Measurements from ENCODE around the gene LMTK2. TPM values are rescaled to one million over a fixed set of nuclear protein-coding genes. Genes with fewer than 3 reads are reported as not detected.

LMTK2 gene
- total RNA-seq, 1 donor from 2014 or later = 10.6 TPM

- DNase-seq (ENCODE audit: low read depth) = no peak
- TF ChIP-seq CTCF (conservative IDR thresholded peaks at IDR 0.05; ENCODE audit: low read depth, low read length) = no peak
- H3K4me3 ChIP-seq (ENCODE audit: low read depth, low read length) = no peak overlapping the region
Observed at GRCh38 chr7:98229441-98229840, 122.8 kb downstream of the LMTK2 start.

- no peak for DNase-seq (ENCODE audit: low read depth)
- no peak overlapping the region for H3K4me3 ChIP-seq (ENCODE audit: low read depth, low read length)
- TF ChIP-seq CTCF (conservative IDR thresholded peaks at IDR 0.05; ENCODE audit: low read depth, low read length) = no peak
Observed at GRCh38 chr7:98229991-98230745, 123.5 kb downstream of the LMTK2 start.

- DNase-seq (ENCODE audit: low read depth) = no peak
- no peak overlapping the region for H3K4me3 ChIP-seq (ENCODE audit: low read depth, low read length)
- TF ChIP-seq CTCF (conservative IDR thresholded peaks at IDR 0.05; ENCODE audit: low read depth, low read length) = no peak
Observed at GRCh38 chr7:98230746-98231471, 124.2 kb downstream of the LMTK2 start.

GRCh38 chr7:98231493-98232262 is 125.0 kb downstream of the LMTK2 start:
- DNase-seq (ENCODE audit: low read depth) = no peak
- no peak for TF ChIP-seq CTCF (conservative IDR thresholded peaks at IDR 0.05; ENCODE audit: low read depth, low read length)
- no peak overlapping the region for H3K4me3 ChIP-seq (ENCODE audit: low read depth, low read length)

GRCh38 chr7:98232263-98232585 is 125.6 kb downstream of the LMTK2 start:
- no peak for TF ChIP-seq CTCF (conservative IDR thresholded peaks at IDR 0.05; ENCODE audit: low read depth, low read length)
- no peak overlapping the region for H3K4me3 ChIP-seq (ENCODE audit: low read depth, low read length)
- no peak for DNase-seq (ENCODE audit: low read depth)

GRCh38 chr7:98232799-98233198 is 126.1 kb downstream of the LMTK2 start:
- no peak for DNase-seq (ENCODE audit: low read depth)
- no peak overlapping the region for H3K4me3 ChIP-seq (ENCODE audit: low read depth, low read length)
- TF ChIP-seq CTCF (conservative IDR thresholded peaks at IDR 0.05; ENCODE audit: low read depth, low read length) = no peak

Data from epithelial cell of proximal tubule (primary cell).